HG02840 (cell line): ENCODE results near the gene CAMK2B.

Experiments used
- ATAC-seq: cut with Tn5 transposase; IDR thresholded peaks from one replicate; pipeline ENCODE4 v1.9.1; 2021; ENCODE audit warnings: mild to moderate bottlenecking, moderate library complexity, moderate number of reproducible peaks; ENCODE audit not compliant: unreplicated experiment, low FRiP score

The CAMK2B gene

GRCh38 chr7:44220358-44221112, 104.9 kb downstream of the CAMK2B start:
- ATAC-seq: no peak

GRCh38 chr7:44220046-44220357, 105.4 kb downstream of the CAMK2B start:
- ATAC-seq: no peak

GRCh38 chr7:44219371-44220045, 105.9 kb downstream of the CAMK2B start:
- no peak for ATAC-seq

- ATAC-seq: no peak
Measured at GRCh38 chr7:44218418-44219201, 106.8 kb downstream of the CAMK2B start.

- ATAC-seq: no peak
Measured at GRCh38 chr7:44217852-44218402, 107.5 kb downstream of the CAMK2B start.

GRCh38 chr7:44217223-44217714, 108.1 kb downstream of the CAMK2B start:
- ATAC-seq: no peak

GRCh38 chr7:44216521-44217222, 108.7 kb downstream of the CAMK2B start:
- ATAC-seq: no peak

GRCh38 chr7:44216019-44216418, 109.4 kb downstream of the CAMK2B start:
- no peak for ATAC-seq

GRCh38 chr7:44215531-44215930, 109.9 kb downstream of the CAMK2B start:
- ATAC-seq: no peak

GRCh38 chr7:44213877-44214388, 111.5 kb downstream of the CAMK2B start:
- no peak for ATAC-seq

- no peak for ATAC-seq
Measured at GRCh38 chr7:44213206-44213876, 112.1 kb downstream of the CAMK2B start.

- no peak for ATAC-seq
Measured at GRCh38 chr7:44212581-44213184, 112.7 kb downstream of the CAMK2B start.

GRCh38 chr7:44212018-44212417, 113.4 kb downstream of the CAMK2B start:
- no peak for ATAC-seq

GRCh38 chr7:44211126-44211675, 114.2 kb downstream of the CAMK2B start:
- ATAC-seq: no peak

GRCh38 chr7:44210107-44210506, 115.3 kb downstream of the CAMK2B start:
- no peak for ATAC-seq

GRCh38 chr7:44208085-44208484, 117.3 kb downstream of the CAMK2B start:
- no peak for ATAC-seq

- no peak for ATAC-seq
Measured at GRCh38 chr7:44206008-44206407, 119.4 kb downstream of the CAMK2B start.

- no peak for ATAC-seq
Measured at GRCh38 chr7:44201813-44202212, 123.6 kb downstream of the CAMK2B start.
